ENCODE data around the gene AGPAT2.
A peak's percentile ranks its signal among the peaks of the same experiment; 100 is the strongest.
"Not testable (repeated sequence)": the region's sequence is repeated elsewhere in the genome, so short reads cannot be mapped to it uniquely, and the experiment has no call there.

The AGPAT2 gene

DNA sequence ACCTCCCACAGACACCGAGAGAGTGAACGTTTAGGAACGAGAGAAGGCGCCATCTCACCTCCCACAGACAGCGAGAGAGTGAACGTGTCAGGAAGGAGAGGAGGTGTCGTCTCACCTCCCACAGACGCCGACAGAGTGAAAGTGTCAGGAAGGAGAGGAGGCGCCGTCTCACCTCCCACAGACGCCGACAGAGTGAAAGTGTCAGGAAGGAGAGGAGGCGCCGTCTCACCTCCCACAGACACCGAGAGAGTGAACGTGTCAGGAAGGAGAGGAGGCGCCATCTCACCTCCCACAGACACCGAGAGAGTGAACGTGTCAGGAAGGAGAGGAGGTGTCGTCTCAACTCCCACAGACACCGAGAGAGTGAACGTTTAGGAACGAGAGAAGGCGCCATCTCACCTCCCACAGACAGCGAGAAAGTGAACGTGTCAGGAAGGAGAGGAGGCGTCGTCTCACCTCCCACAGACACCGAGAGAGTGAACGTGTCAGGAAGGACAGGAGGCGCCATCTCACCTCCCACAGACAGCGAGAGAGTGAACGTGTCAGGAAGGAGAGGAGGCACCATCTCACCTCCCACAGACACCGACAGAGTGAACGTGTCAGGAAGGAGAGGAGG lies 54.7 kb downstream of the AGPAT2 start:
- CTCF ChIA-PET, result interaction anchor here (0.6 to 3.0 kb wide), 7 partner anchors 7 to 266 kb away, joined by 3 to 117 read pairs (median 8); no protein-coding TSS in a partner anchor
- POLR2A ChIA-PET; H3K4me3 ChIP-seq (ENCODE audit: low read depth, low read length); H3K27ac ChIP-seq (ENCODE audit: extremely low read depth, low read depth, low read length); H3K9me3 ChIP-seq (ENCODE audit: control insufficient read depth, insufficient read depth, low read depth, low read length); H3K4me1 ChIP-seq (ENCODE audit: control insufficient read depth, insufficient read depth, low read length); H3K36me3 ChIP-seq (ENCODE audit: control insufficient read depth in 2 of 2, insufficient read depth in 1 of 2, low read length in 2 of 2): not testable (repeated sequence)
- TF ChIP-seq ZFHX2 (tag by site-specific recombination; conservative IDR thresholded peaks at IDR 0.05), result peak; percentile 78
- peak; percentile 40; the same call in 1 of the 2 replicates for TF ChIP-seq EGR2 (tag by site-specific recombination; IDR thresholded peaks at IDR 0.05; ENCODE audit: low read depth)

GRCh38 chr9:136632072-136632471 lies 55.2 kb downstream of the AGPAT2 start:
- POLR2A ChIA-PET, result interaction anchor here (0.6 to 0.8 kb wide), 2 partner anchors 44 to 147 kb away, joined by 3 read pairs; no protein-coding TSS in a partner anchor

GRCh38 chr9:136631038-136632000 lies 55.9 kb downstream of the AGPAT2 start:
- ChIA-PET CTCF (interaction anchor here (0.5 to 1.4 kb wide), 35 partner anchors 10 to 404 kb away, joined by 3 to 117 read pairs (median 4); no protein-coding TSS in a partner anchor), POLR2A (interaction anchor here (0.6 to 0.8 kb wide), 2 partner anchors 43 to 146 kb away, joined by 3 read pairs; no protein-coding TSS in a partner anchor)
- Histone ChIP-seq H3K4me1 (ENCODE audit: control insufficient read depth, insufficient read depth, low read length) (no peaks in the 10 kb centered on the region; the same call in 1 of the 2 replicates), H3K9me3 (ENCODE audit: control insufficient read depth, insufficient read depth, low read depth, low read length) (no peaks in the 10 kb centered on the region), H3K36me3 (ENCODE audit: control insufficient read depth in 2 of 2, insufficient read depth in 1 of 2, low read length in 2 of 2) (no peaks in the 10 kb centered on the region), H3K27ac (ENCODE audit: extremely low read depth, low read depth, low read length) (no peak overlapping the region), H3K4me3 (ENCODE audit: low read depth, low read length) (no peak overlapping the region)
- TF ChIP-seq ZNF843 (tag by site-specific recombination; IDR thresholded peaks at IDR 0.05) (no peak; the same call in 1 of the 2 replicates), ZNF626 (tag by site-specific recombination; IDR thresholded peaks at IDR 0.05) (no peak), HOXC10 (CRISPR knock-in tag; IDR thresholded peaks at IDR 0.05) (no peak), ZNF133 (tag by site-specific recombination; IDR thresholded peaks at IDR 0.05) (no peak; the same call in 1 of the 2 replicates), GLI2 (tag by site-specific recombination; IDR thresholded peaks at IDR 0.05; ENCODE audit: borderline replicate concordance, low read depth) (no peak), KLF16 (tag by site-specific recombination; IDR thresholded peaks at IDR 0.05) (peak; percentile 64; the same call in 1 of the 2 replicates), SP3 (tag by site-specific recombination; IDR thresholded peaks at IDR 0.05) (no peak), ZNF561 (tag by site-specific recombination; IDR thresholded peaks at IDR 0.05; ENCODE audit: borderline replicate concordance) (no peak), SCRT1 (tag by site-specific recombination; IDR thresholded peaks at IDR 0.05; ENCODE audit: borderline replicate concordance) (peak; percentile 71; the same call in 1 of the 2 replicates), TSHZ1 (tag by site-specific recombination; IDR thresholded peaks at IDR 0.05; ENCODE audit: borderline replicate concordance) (no peak), ZNF830 (tag by site-specific recombination; IDR thresholded peaks at IDR 0.05; ENCODE audit: low read depth) (no peak), MZF1 (tag by site-specific recombination; IDR thresholded peaks at IDR 0.05; ENCODE audit: borderline replicate concordance) (no peak), ZNF274 (IDR thresholded peaks at IDR 0.05; ENCODE audit: low read length) (no peak), ZNF274 (tag by site-specific recombination; IDR thresholded peaks at IDR 0.05; ENCODE audit: borderline replicate concordance) (no peak; the same call in 1 of the 2 replicates), GLIS2 (tag by site-specific recombination; IDR thresholded peaks at IDR 0.05) (peak; percentile 97), ZBTB1 (tag by site-specific recombination; IDR thresholded peaks at IDR 0.05) (no peak), ZNF768 (tag by site-specific recombination; IDR thresholded peaks at IDR 0.05) (no peak)
- TF ChIP-seq, protein P1, sequence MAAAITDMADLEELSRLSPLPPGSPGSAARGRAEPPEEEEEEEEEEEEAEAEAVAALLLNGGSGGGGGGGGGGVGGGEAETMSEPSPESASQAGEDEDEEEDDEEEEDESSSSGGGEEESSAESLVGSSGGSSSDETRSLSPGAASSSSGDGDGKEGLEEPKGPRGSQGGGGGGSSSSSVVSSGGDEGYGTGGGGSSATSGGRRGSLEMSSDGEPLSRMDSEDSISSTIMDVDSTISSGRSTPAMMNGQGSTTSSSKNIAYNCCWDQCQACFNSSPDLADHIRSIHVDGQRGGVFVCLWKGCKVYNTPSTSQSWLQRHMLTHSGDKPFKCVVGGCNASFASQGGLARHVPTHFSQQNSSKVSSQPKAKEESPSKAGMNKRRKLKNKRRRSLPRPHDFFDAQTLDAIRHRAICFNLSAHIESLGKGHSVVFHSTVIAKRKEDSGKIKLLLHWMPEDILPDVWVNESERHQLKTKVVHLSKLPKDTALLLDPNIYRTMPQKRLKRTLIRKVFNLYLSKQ (tag by site-specific recombination; IDR thresholded peaks at IDR 0.05; ENCODE audit: borderline replicate concordance), result no peak
- TF ChIP-seq, protein P2, sequence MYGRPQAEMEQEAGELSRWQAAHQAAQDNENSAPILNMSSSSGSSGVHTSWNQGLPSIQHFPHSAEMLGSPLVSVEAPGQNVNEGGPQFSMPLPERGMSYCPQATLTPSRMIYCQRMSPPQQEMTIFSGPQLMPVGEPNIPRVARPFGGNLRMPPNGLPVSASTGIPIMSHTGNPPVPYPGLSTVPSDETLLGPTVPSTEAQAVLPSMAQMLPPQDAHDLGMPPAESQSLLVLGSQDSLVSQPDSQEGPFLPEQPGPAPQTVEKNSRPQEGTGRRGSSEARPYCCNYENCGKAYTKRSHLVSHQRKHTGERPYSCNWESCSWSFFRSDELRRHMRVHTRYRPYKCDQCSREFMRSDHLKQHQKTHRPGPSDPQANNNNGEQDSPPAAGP (tag by site-specific recombination; IDR thresholded peaks at IDR 0.05), result peak; percentile 84

More at GRCh38 chr9:136632072-136632471, 55.2 kb downstream of the AGPAT2 start:
- H3K9me3 ChIP-seq (ENCODE audit: control insufficient read depth, insufficient read depth, low read depth, low read length); H3K4me3 ChIP-seq (ENCODE audit: low read depth, low read length); H3K36me3 ChIP-seq (ENCODE audit: control insufficient read depth in 2 of 2, insufficient read depth in 1 of 2, low read length in 2 of 2); H3K27ac ChIP-seq (ENCODE audit: extremely low read depth, low read depth, low read length); H3K4me1 ChIP-seq (ENCODE audit: control insufficient read depth, insufficient read depth, low read length): not testable (repeated sequence)
- CTCF ChIA-PET, result interaction anchor here (0.5 to 1.4 kb wide), 35 partner anchors 9 to 404 kb away, joined by 3 to 117 read pairs (median 4); no protein-coding TSS in a partner anchor
